ENCODE data around the gene ZNF778. TPM values are rescaled to one million over a fixed set of nuclear protein-coding genes. Genes with fewer than 3 reads are reported as not detected.
A peak's percentile ranks its signal among the peaks of the same experiment; 100 is the strongest.
"Not testable (repeated sequence)": the region's sequence is repeated elsewhere in the genome, so short reads cannot be mapped to it uniquely, and the experiment has no call there.

The ZNF778 gene
- total and polyA plus RNA-seq, 2 of the 13 experiments (the other 11 are each of a cell fraction or from before 2014, with no cell fraction given) = 3.8 to 7.2 TPM

DNA sequence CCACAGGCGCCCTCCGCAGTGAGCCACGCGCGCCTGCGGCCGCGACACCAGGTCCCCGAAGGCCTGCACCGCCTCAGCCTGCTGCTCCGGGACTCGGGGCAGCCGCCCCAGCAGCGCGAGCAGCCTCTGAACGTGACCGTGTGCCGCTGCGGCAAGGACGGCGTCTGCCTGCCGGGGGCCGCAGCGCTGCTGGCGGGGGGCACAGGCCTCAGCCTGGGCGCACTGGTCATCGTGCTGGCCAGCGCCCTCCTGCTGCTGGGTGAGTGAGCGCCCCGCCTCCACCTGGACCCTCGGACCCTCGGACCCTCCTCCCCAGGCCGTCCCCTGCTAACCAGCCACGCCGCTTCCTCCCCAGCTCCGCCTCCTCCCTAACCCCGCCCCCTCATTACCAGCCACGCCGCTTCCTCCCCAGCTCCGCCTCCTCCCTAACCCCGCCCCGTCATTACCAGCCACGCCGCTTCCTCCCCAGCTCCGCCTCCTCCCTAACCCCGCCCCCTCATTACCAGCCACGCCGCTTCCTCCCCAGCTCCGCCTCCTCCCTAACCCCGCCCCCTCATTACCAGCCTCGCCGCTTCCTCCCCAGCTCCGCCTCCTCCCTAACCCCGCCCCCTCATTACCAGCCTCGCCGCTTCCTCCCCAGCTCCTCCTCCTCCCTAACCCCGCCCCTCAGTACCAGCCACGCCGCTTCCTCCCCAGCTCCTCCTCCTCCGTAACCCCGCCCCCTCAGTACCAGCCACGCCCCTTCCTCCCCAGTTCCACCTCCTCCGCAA is 25.1 kb upstream of the ZNF778 start (continued):
- TF ChIP-seq, protein P1, sequence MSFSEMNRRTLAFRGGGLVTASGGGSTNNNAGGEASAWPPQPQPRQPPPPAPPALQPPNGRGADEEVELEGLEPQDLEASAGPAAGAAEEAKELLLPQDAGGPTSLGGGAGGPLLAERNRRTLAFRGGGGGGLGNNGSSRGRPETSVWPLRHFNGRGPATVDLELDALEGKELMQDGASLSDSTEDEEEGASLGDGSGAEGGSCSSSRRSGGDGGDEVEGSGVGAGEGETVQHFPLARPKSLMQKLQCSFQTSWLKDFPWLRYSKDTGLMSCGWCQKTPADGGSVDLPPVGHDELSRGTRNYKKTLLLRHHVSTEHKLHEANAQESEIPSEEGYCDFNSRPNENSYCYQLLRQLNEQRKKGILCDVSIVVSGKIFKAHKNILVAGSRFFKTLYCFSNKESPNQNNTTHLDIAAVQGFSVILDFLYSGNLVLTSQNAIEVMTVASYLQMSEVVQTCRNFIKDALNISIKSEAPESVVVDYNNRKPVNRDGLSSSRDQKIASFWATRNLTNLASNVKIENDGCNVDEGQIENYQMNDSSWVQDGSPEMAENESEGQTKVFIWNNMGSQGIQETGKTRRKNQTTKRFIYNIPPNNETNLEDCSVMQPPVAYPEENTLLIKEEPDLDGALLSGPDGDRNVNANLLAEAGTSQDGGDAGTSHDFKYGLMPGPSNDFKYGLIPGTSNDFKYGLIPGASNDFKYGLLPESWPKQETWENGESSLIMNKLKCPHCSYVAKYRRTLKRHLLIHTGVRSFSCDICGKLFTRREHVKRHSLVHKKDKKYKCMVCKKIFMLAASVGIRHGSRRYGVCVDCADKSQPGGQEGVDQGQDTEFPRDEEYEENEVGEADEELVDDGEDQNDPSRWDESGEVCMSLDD (CRISPR knock-in tag; IDR thresholded peaks at IDR 0.05; ENCODE audit: borderline replicate concordance) = 0 out of 2 replicates have a peak, but pooled peaks have one; percentile 78
- TF ChIP-seq GATA4 (IDR thresholded peaks at IDR 0.05; ENCODE audit: borderline replicate concordance, low read depth) = peak; percentile 52; the same call in 1 of the 2 replicates
- 0 out of 2 replicates have a peak, but pooled peaks have one; percentile 70 for TF ChIP-seq HDAC1 (CRISPR knock-in tag; IDR thresholded peaks at IDR 0.05)
- TF ChIP-seq IRF9 (CRISPR knock-in tag; IDR thresholded peaks at IDR 0.05; ENCODE audit: borderline replicate concordance) = peak; percentile 95
- peak; percentile 60; the same call in 1 of the 2 replicates for TF ChIP-seq MIXL1 (CRISPR knock-in tag; IDR thresholded peaks at IDR 0.05)
- TF ChIP-seq, protein P2, sequence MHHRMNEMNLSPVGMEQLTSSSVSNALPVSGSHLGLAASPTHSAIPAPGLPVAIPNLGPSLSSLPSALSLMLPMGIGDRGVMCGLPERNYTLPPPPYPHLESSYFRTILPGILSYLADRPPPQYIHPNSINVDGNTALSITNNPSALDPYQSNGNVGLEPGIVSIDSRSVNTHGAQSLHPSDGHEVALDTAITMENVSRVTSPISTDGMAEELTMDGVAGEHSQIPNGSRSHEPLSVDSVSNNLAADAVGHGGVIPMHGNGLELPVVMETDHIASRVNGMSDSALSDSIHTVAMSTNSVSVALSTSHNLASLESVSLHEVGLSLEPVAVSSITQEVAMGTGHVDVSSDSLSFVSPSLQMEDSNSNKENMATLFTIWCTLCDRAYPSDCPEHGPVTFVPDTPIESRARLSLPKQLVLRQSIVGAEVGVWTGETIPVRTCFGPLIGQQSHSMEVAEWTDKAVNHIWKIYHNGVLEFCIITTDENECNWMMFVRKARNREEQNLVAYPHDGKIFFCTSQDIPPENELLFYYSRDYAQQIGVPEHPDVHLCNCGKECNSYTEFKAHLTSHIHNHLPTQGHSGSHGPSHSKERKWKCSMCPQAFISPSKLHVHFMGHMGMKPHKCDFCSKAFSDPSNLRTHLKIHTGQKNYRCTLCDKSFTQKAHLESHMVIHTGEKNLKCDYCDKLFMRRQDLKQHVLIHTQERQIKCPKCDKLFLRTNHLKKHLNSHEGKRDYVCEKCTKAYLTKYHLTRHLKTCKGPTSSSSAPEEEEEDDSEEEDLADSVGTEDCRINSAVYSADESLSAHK (CRISPR knock-in tag; IDR thresholded peaks at IDR 0.05; ENCODE audit: borderline replicate concordance) = 0 out of 2 replicates have a peak, but pooled peaks have one; percentile 43
- peak; percentile 89 for TF ChIP-seq SALL2 (CRISPR knock-in tag; IDR thresholded peaks at IDR 0.05)
- 0 out of 2 replicates have a peak, but pooled peaks have one; percentile 21 for TF ChIP-seq DPF2 (CRISPR knock-in tag; IDR thresholded peaks at IDR 0.05; ENCODE audit: borderline replicate concordance, low read depth)
- peak; percentile 93 for TF ChIP-seq ZBTB38 (CRISPR knock-in tag; IDR thresholded peaks at IDR 0.05)
- not testable (repeated sequence) for TF ChIP-seq ATF7 (IDR thresholded peaks at IDR 0.05)
- TF ChIP-seq ATF7 (CRISPR knock-in tag; IDR thresholded peaks at IDR 0.05) = peak; percentile 47; the same call in 1 of the 2 replicates
- peak; percentile 84; the same call in 1 of the 2 replicates for TF ChIP-seq KLF15 (CRISPR knock-in tag; IDR thresholded peaks at IDR 0.05; ENCODE audit: borderline replicate concordance)
- peak; percentile 90 for TF ChIP-seq ETV6 (CRISPR knock-in tag; conservative IDR thresholded peaks at IDR 0.05)
- peak; percentile 47; the same call in 1 of the 2 replicates for TF ChIP-seq RXRB (CRISPR knock-in tag; IDR thresholded peaks at IDR 0.05; ENCODE audit: borderline replicate concordance)
- 0 out of 2 replicates have a peak, but pooled peaks have one; percentile 51 for TF ChIP-seq ZZZ3 (CRISPR knock-in tag; IDR thresholded peaks at IDR 0.05; ENCODE audit: borderline replicate concordance)
- TF ChIP-seq ZNF263 (CRISPR knock-in tag; IDR thresholded peaks at IDR 0.05) = peak; percentile 95
- TF ChIP-seq ETV5 (CRISPR knock-in tag; IDR thresholded peaks at IDR 0.05; ENCODE audit: borderline replicate concordance) = peak; percentile 72
- TF ChIP-seq ZNF451 (CRISPR knock-in tag; IDR thresholded peaks at IDR 0.05) = peak; percentile 90
- TF ChIP-seq HOXA5 (CRISPR knock-in tag; IDR thresholded peaks at IDR 0.05) = peak; percentile 36; the same call in 1 of the 2 replicates
- TF ChIP-seq TFAP4 (IDR thresholded peaks at IDR 0.05; ENCODE audit: borderline replicate concordance, low read depth) = peak; percentile 67; the same call in 1 of the 2 replicates
- TF ChIP-seq ZSCAN25 (CRISPR knock-in tag; IDR thresholded peaks at IDR 0.05) = peak; percentile 67; the same call in 1 of the 2 replicates
- TF ChIP-seq KLF16 (CRISPR knock-in tag; IDR thresholded peaks at IDR 0.05) = peak in 1 of 2 experiments; percentile 76; a peak in 2 of 4 replicates

Data from HepG2 (cell line).